SU-DHL-6 (cell line): ENCODE measurements around the gene ARMS2.

Experiments
- H2AFZ ChIP-seq: fragments of 200-600 bp; sonication (generic); 2 replicates; pipeline ENCODE4 v1.6.1; 2014; ENCODE audit warnings: low read depth, mild to moderate bottlenecking, moderate library complexity, mixed read lengths, antibody characterized with exemption, low read length; ENCODE audit not compliant: severe bottlenecking
- H3F3A ChIP-seq: fragments of 200-600 bp; shearing (Covaris generic); 2 replicates; pipeline ENCODE4 v1.6.0; 2016; ENCODE audit warnings: antibody characterized with exemption, mild to moderate bottlenecking; ENCODE audit not compliant: insufficient read depth
- H3K27ac ChIP-seq: fragments of 200-600 bp; sonication (generic); 2 replicates; pipeline ENCODE4 v1.5.1; 2016; ENCODE audit warnings: low read depth, mild to moderate bottlenecking, low read length, moderate library complexity, mixed read lengths
- H3K27me3 ChIP-seq: fragments of 200-600 bp; sonication (generic), shearing (Covaris generic); 2 replicates; pipeline ENCODE4 v1.6.0; 2014; ENCODE audit warnings: mild to moderate bottlenecking, low read length
- H3K36me3 ChIP-seq: fragments of 200-600 bp; sonication (generic); 2 replicates; pipeline ENCODE4 v1.6.1; 2014; ENCODE audit warnings: mild to moderate bottlenecking, low read length, mixed read lengths
- H3K4me2 ChIP-seq: fragments of 300-600, 200-600 bp; shearing (Covaris generic), sonication (generic); 2 replicates; pipeline ENCODE4 v1.6.0; 2014; ENCODE audit warnings: low read length, low read depth, mild to moderate bottlenecking; ENCODE audit not compliant: poor library complexity, severe bottlenecking
- H3K4me3 ChIP-seq: fragments of 200-600 bp; sonication (generic); 2 replicates; pipeline ENCODE4 v1.5.1; 2014; ENCODE audit warnings: antibody characterized with exemption, low read length, mild to moderate bottlenecking, mixed read lengths; ENCODE audit not compliant: insufficient read depth, poor library complexity, severe bottlenecking
- H3K79me2 ChIP-seq: fragments of 200-600 bp; sonication (generic); 2 replicates; pipeline ENCODE4 v1.6.1; 2014; ENCODE audit warnings: mild to moderate bottlenecking, low read length, moderate library complexity; ENCODE audit not compliant: insufficient read depth
- H3K9ac ChIP-seq: fragments of 200-600 bp; sonication (generic); 2 replicates; pipeline ENCODE4 v1.7.0; 2014; ENCODE audit warnings: mild to moderate bottlenecking, low read length
- H3K9me2 ChIP-seq: fragments of 200-600 bp; sonication (generic); replicated peaks from 2 replicates; pipeline ENCODE4 v1.6.1; 2014; ENCODE audit warnings: low read length; ENCODE audit not compliant: insufficient read depth
- H3K9me3 ChIP-seq: fragments of 200-600 bp; sonication (generic); 2 replicates; pipeline ENCODE4 v1.6.1; 2014; ENCODE audit warnings: low read length, mixed read lengths; ENCODE audit not compliant: insufficient read depth
- H4K20me1 ChIP-seq: fragments of 200-600 bp; sonication (generic); 2 replicates; pipeline ENCODE4 v1.6.1; 2014; ENCODE audit warnings: low read depth, mild to moderate bottlenecking, antibody characterized with exemption, low read length, moderate library complexity, mixed read lengths
- EZH2phosphoT487 ChIP-seq: fragments of 200-600 bp; sonication (generic), shearing (Covaris generic); conservative IDR thresholded peaks from 2 replicates; pipeline ENCODE4 v1.6.1; 2018; ENCODE audit warnings: mild to moderate bottlenecking, antibody characterized with exemption, low read length, moderate library complexity, mixed read lengths
- TF ChIP-seq, protein P1 (sequence below): fragments of 200-600 bp; sonication (generic); IDR thresholded peaks from one replicate; pipeline ENCODE4 v1.5.1; 2017; ENCODE audit warnings: antibody characterized with exemption, mild to moderate bottlenecking, low read length, moderate library complexity; ENCODE audit not compliant: insufficient read depth, poor library complexity, severe bottlenecking

The ARMS2 gene

DNA sequence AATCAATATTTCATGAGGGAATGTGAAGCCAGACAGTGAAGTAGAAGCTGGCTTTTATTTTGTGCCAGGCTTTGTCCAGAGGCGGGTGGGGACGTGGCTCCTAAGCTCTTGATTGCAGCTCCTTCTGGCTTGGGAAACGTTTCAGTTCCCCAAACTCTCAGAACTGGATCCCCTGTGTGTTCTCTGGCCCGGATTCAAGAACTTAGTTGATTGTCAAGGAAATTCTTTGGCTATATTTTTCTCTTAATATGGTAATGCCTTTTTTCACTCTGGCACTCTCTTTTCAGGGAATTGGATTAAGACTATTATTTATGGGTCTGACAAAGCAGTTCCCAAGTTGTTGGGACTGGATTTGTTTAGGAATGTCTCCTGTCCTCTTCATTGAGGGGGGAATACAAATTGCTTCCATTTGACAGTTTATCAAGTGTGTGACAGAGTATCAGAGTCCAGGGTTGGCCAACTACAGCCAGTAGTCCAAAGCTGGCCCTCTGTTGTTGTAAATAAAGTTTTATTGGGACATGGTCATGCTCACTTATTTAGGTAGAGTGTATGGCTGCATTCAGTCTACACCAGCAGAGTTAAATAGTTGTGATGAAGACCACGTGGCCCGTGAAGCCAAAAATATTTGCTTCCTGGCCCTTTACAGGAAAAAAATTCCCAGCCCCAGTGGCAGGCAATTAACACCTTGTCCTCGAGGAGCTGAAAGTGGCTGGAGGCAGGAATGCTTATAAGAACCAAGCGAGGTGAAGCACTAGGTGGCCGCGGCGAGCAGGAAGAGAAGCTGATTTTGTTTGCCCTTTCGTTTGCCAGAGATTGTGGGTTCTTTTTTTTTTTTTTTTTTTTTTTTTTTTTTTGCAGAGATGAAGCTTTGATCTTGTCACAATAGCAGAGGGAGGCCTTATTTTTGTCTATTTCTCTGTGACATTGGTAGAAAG, 41.2 kb downstream of the ARMS2 start:
- Histone ChIP-seq H3K27ac (no peak overlapping the region), H2AFZ (no peak overlapping the region)

DNA sequence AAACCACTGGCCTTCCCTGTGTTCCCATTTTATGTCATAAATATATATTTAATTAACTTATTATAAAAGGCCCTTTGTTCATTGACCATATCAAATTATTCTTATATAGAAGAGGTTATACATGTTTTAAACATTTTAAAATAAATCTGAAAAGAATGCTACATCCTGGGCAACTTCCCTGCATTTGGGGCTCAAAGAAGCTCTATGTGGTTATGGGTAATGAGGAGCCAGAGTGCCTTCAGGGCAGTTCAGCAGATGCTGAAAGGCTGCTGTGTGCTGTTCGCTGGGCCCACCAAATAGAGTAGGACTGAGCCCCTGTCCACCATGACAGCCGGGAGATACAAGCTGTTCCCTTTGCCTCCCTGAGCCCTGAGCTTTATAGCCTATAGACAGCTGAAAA, 42.8 kb downstream of the ARMS2 start:
- no peak overlapping the region for H3K27ac ChIP-seq
- no peaks in the 10 kb centered on the region for H3K36me3 ChIP-seq
- TF ChIP-seq, protein P1, sequence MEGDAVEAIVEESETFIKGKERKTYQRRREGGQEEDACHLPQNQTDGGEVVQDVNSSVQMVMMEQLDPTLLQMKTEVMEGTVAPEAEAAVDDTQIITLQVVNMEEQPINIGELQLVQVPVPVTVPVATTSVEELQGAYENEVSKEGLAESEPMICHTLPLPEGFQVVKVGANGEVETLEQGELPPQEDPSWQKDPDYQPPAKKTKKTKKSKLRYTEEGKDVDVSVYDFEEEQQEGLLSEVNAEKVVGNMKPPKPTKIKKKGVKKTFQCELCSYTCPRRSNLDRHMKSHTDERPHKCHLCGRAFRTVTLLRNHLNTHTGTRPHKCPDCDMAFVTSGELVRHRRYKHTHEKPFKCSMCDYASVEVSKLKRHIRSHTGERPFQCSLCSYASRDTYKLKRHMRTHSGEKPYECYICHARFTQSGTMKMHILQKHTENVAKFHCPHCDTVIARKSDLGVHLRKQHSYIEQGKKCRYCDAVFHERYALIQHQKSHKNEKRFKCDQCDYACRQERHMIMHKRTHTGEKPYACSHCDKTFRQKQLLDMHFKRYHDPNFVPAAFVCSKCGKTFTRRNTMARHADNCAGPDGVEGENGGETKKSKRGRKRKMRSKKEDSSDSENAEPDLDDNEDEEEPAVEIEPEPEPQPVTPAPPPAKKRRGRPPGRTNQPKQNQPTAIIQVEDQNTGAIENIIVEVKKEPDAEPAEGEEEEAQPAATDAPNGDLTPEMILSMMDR, result no peak
- TF ChIP-seq EZH2phosphoT487, result no peak
- H3K4me2 ChIP-seq, result no peak overlapping the region
- H2AFZ ChIP-seq, result no peak overlapping the region
- H3F3A ChIP-seq, result no peaks in the 10 kb centered on the region
- no peaks in the 10 kb centered on the region for H3K27me3 ChIP-seq
- no peaks in the 10 kb centered on the region for H4K20me1 ChIP-seq
- no peaks in the 10 kb centered on the region for H3K9me2 ChIP-seq
- H3K9me3 ChIP-seq, result no peaks in the 10 kb centered on the region
- H3K79me2 ChIP-seq, result no peaks in the 10 kb centered on the region
- H3K4me3 ChIP-seq, result no peak overlapping the region
- no peak overlapping the region for H3K9ac ChIP-seq

More for the DNA sequence above, 41.2 kb downstream of the ARMS2 start:
- Histone ChIP-seq H4K20me1 (no peaks in the 10 kb centered on the region), H3K4me3 (no peak overlapping the region), H3F3A (no peaks in the 10 kb centered on the region), H3K4me2 (no peak overlapping the region), H3K9ac (no peak overlapping the region), H3K36me3 (no peaks in the 10 kb centered on the region), H3K9me2 (no peaks in the 10 kb centered on the region), H3K9me3 (no peaks in the 10 kb centered on the region), H3K27me3 (no peaks in the 10 kb centered on the region), H3K79me2 (no peaks in the 10 kb centered on the region)
- TF ChIP-seq, protein P1, result no peak
- TF ChIP-seq EZH2phosphoT487, result no peak

DNA sequence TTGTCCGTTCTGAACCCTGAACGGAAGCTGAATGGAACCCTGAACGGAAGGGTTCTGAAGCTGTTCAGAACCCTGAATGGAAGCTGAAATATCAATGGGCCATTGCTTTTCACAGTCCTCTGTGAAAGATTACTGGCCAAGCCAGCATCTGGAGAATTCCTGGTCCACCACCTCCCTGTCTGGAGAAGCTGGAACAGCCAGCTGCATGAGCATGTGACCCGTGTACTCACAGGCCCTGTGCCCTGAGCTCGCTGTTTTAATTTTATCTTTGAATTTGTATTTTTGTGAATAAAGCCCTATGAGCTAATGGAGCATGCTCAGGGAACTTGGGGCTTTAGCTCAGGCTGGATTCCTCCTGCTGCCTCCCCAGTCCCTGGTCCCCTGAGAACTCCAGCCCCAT, 44.1 kb downstream of the ARMS2 start:
- H3K4me2 ChIP-seq, result no peak overlapping the region
- H3K9me2 ChIP-seq, result no peaks in the 10 kb centered on the region
- H2AFZ ChIP-seq, result no peak overlapping the region
- TF ChIP-seq, protein P1, result no peak
- TF ChIP-seq EZH2phosphoT487, result no peak
- no peaks in the 10 kb centered on the region for H4K20me1 ChIP-seq
- H3K9me3 ChIP-seq, result no peaks in the 10 kb centered on the region
- H3K27me3 ChIP-seq, result no peaks in the 10 kb centered on the region
- no peak overlapping the region for H3K27ac ChIP-seq
- no peaks in the 10 kb centered on the region for H3F3A ChIP-seq
- no peaks in the 10 kb centered on the region for H3K36me3 ChIP-seq
- H3K4me3 ChIP-seq, result no peak overlapping the region
- H3K9ac ChIP-seq, result no peak overlapping the region
- no peaks in the 10 kb centered on the region for H3K79me2 ChIP-seq
